8988T (cell line): Measurements from ENCODE around the gene B3GAT2.

Experiments
- DNase-seq: peaks from one replicate; pipeline ENCODE4 v3.0.0; 2011

Gene B3GAT2

DNA sequence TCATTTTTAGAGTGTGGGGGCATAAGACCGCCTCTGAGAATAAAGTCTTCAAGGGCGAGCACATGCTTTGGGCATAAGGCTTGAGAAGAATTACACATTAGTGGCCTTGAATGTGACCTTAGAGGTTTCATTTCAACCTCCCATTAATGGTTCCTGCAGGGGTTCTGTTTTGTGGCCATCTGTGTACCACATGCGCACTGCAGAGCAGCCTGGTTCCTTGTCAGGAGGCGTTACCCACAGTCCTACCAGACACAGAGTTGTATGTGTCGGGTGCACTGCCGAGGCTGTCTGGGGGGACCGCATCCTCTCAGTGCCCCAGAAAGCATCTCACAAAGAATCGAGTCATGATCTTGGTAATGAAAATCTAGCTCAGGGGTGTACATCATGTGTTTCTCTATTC lies 115.7 kb downstream of the B3GAT2 start:
- DNase-seq = no peak

- DNase-seq = no peak
Observed at GRCh38 chr6:70839286-70840266, 117.3 kb downstream of the B3GAT2 start.

GRCh38 chr6:70838907-70839285 lies 118.0 kb downstream of the B3GAT2 start:
- DNase-seq = no peak

GRCh38 chr6:70834520-70834919 lies 122.3 kb downstream of the B3GAT2 start:
- no peak for DNase-seq

DNA sequence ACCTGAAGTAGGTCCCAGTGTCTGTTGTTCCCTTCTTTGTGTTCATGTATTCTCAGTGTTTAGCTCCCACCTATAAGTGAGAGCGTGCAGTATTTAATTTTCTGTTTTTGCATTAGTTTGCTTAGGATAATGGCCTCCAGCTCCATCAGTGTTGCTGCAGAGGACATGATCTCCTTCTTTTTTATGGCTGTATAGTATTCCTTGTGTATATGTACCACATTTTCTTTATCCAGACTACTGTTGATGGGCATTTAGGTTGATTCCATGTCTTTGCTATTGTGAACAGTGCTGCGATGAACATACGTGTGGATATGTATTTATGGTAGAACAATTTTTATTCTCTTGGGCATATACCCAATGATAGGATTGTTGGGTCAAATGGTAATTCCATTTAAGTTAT lies 125.4 kb downstream of the B3GAT2 start:
- DNase-seq = no peak

- no peak for DNase-seq
Observed at GRCh38 chr6:70823651-70824050, 133.2 kb downstream of the B3GAT2 start.

DNA sequence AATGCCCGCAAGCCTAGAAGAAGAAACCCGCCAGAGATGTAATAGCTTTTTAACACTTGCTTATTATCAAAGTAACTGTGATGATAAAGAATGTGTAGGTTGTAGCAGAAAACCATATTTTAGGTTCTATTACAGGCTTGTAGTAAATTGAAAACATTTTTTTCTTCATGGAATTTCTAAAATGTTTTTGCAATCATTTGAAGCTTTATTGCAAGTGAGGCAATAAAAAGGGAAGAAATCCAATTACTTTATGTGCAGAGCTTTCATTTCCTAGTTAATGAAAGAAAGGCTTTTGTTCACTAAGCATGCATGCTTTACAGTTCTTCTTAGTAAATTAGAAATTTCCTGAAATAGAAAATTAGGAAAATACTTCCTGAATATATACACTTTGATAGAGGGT lies 135.1 kb downstream of the B3GAT2 start:
- DNase-seq = no peak

GRCh38 chr6:70820778-70821177 lies 136.1 kb downstream of the B3GAT2 start:
- no peak for DNase-seq

DNA sequence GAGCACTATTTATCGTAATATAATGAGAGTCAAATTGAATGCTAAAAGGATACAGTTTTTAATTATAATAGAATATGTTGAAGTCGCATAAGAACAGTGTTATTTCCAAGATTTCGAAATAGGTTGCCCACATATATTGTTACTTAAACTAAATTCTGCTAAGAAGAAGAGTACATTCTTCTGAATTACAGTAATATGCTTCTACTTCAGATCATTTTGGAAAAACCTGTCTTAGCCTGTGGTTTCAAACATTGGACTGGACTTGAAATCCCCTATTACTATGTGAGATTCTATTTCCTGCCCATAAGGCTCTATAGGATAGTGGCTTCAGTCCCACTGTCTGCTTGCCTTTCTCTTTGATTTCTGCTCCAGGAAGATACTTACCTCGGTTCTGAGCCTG lies 137.2 kb downstream of the B3GAT2 start:
- no peak for DNase-seq

- DNase-seq = no peak
Observed at GRCh38 chr6:70813885-70814284, 143.0 kb downstream of the B3GAT2 start.

- DNase-seq = no peak
Observed at GRCh38 chr6:70811788-70812187, 145.1 kb downstream of the B3GAT2 start.
